C4-2B (cell line): ENCODE results near the gene ZNF837.

Source experiments
- CTCF ChIP-seq: fragments of 450-650 bp; conservative IDR thresholded peaks from 2 replicates; pipeline ENCODE4 v1.5.1; 2017; ENCODE audit warnings: mild to moderate bottlenecking
- ZFX ChIP-seq: fragments of 450-650 bp; IDR thresholded peaks from 2 replicates; pipeline ENCODE4 v1.6.1; 2017

GRCh38 chr19:58382997-58383603, 2.3 kb upstream of the ZNF837 start:
- TF ChIP-seq CTCF (no peak), ZFX (no peak)
